HEK293 (cell line): ENCODE results near the gene TAF1D.
A peak's percentile ranks its signal among the peaks of the same experiment; 100 is the strongest.

Experiments
- CTCF ChIA-PET: fragments of 350-600 bp; formaldehyde crosslinking; extraction: SDS; loops from one replicate; lab custom pipeline; 2021; ENCODE audit warnings: antibody characterized with exemption; lab: Yijun Ruan, JAX
- POLR2A ChIA-PET: fragments of 300-600 bp; formaldehyde crosslinking; extraction: SDS; loops from one replicate; lab custom pipeline; 2020; ENCODE audit warnings: antibody characterized with exemption, inconsistent platforms; lab: Yijun Ruan, JAX
- H3K27ac ChIP-seq: fragments of 200-500 bp; sonication (Bioruptor generic); 2 replicates; pipeline ENCODE4 v1.5.1; 2014; ENCODE audit warnings: low read depth, low read length, control low read depth, inconsistent platforms; ENCODE audit errors: extremely low read depth
- H3K36me3 ChIP-seq, 2 experiments: fragments of 200-500 bp in 1 of 2; sonication (Bioruptor generic) in 1 of 2; 1 replicate in 1 of 2; 2 replicates in 1 of 2; pipeline ENCODE4 v1.5.1; 2014 to 2017; ENCODE audit warnings: inconsistent platforms in 2 of 2, low read length in 2 of 2; ENCODE audit not compliant: control insufficient read depth in 2 of 2, insufficient read depth in 1 of 2
- H3K4me1 ChIP-seq: fragments of 200-500 bp; sonication (Bioruptor generic); 2 replicates; pipeline ENCODE4 v1.5.1; 2014; ENCODE audit warnings: mild to moderate bottlenecking, low read length, inconsistent platforms; ENCODE audit not compliant: control insufficient read depth, insufficient read depth
- H3K4me3 ChIP-seq: 2 replicates; pipeline ENCODE4 v1.5.1; 2011; ENCODE audit warnings: low read depth, mild to moderate bottlenecking, control low read depth, low read length, moderate library complexity
- H3K9me3 ChIP-seq: fragments of 200-500 bp; sonication (Bioruptor generic); 2 replicates; pipeline ENCODE4 v1.5.1; 2014; ENCODE audit warnings: low read depth, low read length, inconsistent platforms; ENCODE audit not compliant: control insufficient read depth, insufficient read depth
- CTCF ChIP-seq: fragments of 450-650 bp; formaldehyde crosslinking; IDR thresholded peaks from 2 replicates; pipeline ENCODE4 v1.5.1; 2016; ENCODE audit warnings: missing biosample characterization, missing genetic modification characterization
- KLF9 ChIP-seq: fragments of 450-650 bp; formaldehyde crosslinking; IDR thresholded peaks from 2 replicates; pipeline ENCODE4 v1.5.1; 2016; ENCODE audit warnings: missing biosample characterization, missing genetic modification characterization, low read depth
- MYNN ChIP-seq: fragments of 450-650 bp; formaldehyde crosslinking; IDR thresholded peaks from 2 replicates; pipeline ENCODE4 v1.5.1; 2016; ENCODE audit warnings: missing biosample characterization, missing genetic modification characterization, borderline replicate concordance
- OVOL3 ChIP-seq: fragments of 450-650 bp; formaldehyde crosslinking; IDR thresholded peaks from 2 replicates; pipeline ENCODE4 v1.5.1; 2016; ENCODE audit warnings: missing biosample characterization, missing genetic modification characterization
- SETDB1 ChIP-seq: IDR thresholded peaks from one replicate; pipeline ENCODE4 v1.6.1; 2017; ENCODE audit warnings: mild to moderate bottlenecking, low read length, moderate library complexity, mixed read lengths; ENCODE audit not compliant: insufficient read length
- SP7 ChIP-seq: fragments of 450-650 bp; formaldehyde crosslinking; IDR thresholded peaks from 2 replicates; pipeline ENCODE4 v1.5.1; 2016; ENCODE audit warnings: missing biosample characterization, missing genetic modification characterization
- ZBTB17 ChIP-seq: fragments of 450-650 bp; formaldehyde crosslinking; IDR thresholded peaks from 2 replicates; pipeline ENCODE4 v1.5.1; 2016; ENCODE audit warnings: missing biosample characterization, missing genetic modification characterization
- ZBTB44 ChIP-seq: fragments of 450-650 bp; IDR thresholded peaks from 2 replicates; pipeline ENCODE4 v1.5.1; 2018; ENCODE audit warnings: missing biosample characterization, mild to moderate bottlenecking, missing genetic modification characterization
- ZBTB6 ChIP-seq: fragments of 450-650 bp; formaldehyde crosslinking; IDR thresholded peaks from 2 replicates; pipeline ENCODE4 v1.5.1; 2017; ENCODE audit warnings: missing biosample characterization, missing genetic modification characterization
- ZFP41 ChIP-seq: fragments of 450-650 bp; formaldehyde crosslinking; IDR thresholded peaks from 2 replicates; pipeline ENCODE4 v1.5.1; 2016; ENCODE audit warnings: missing biosample characterization, missing genetic modification characterization, borderline replicate concordance
- ZNF114 ChIP-seq: fragments of 450-650 bp; formaldehyde crosslinking; IDR thresholded peaks from 2 replicates; pipeline ENCODE4 v1.5.0; 2017; ENCODE audit warnings: missing biosample characterization, missing genetic modification characterization
- ZNF121 ChIP-seq: fragments of 450-650 bp; formaldehyde crosslinking; IDR thresholded peaks from 2 replicates; pipeline ENCODE4 v1.5.1; 2016; ENCODE audit warnings: missing biosample characterization, missing genetic modification characterization
- ZNF223 ChIP-seq: fragments of 450-650 bp; formaldehyde crosslinking; IDR thresholded peaks from 2 replicates; pipeline ENCODE4 v1.5.1; 2016; ENCODE audit warnings: missing biosample characterization, missing genetic modification characterization
- ZNF302 ChIP-seq: fragments of 450-650 bp; formaldehyde crosslinking; IDR thresholded peaks from 2 replicates; pipeline ENCODE4 v1.5.1; 2016; ENCODE audit warnings: missing biosample characterization, missing genetic modification characterization, low read depth
- ZNF335 ChIP-seq: fragments of 450-650 bp; formaldehyde crosslinking; conservative IDR thresholded peaks from 2 replicates; pipeline ENCODE4 v1.5.1; 2016; ENCODE audit warnings: missing biosample characterization, missing genetic modification characterization
- ZNF529 ChIP-seq: fragments of 450-650 bp; formaldehyde crosslinking; IDR thresholded peaks from 2 replicates; pipeline ENCODE4 v1.5.1; 2017; ENCODE audit warnings: missing genetic modification characterization, missing biosample characterization; ENCODE audit not compliant: insufficient replicate concordance
- ZNF544 ChIP-seq: fragments of 450-650 bp; formaldehyde crosslinking; IDR thresholded peaks from 2 replicates; pipeline ENCODE4 v1.5.0; 2017; ENCODE audit warnings: missing biosample characterization, missing genetic modification characterization
- ZNF558 ChIP-seq: fragments of 450-650 bp; formaldehyde crosslinking; IDR thresholded peaks from 2 replicates; pipeline ENCODE4 v1.5.1; 2016; ENCODE audit warnings: missing biosample characterization, missing genetic modification characterization
- ZNF561 ChIP-seq: fragments of 450-650 bp; IDR thresholded peaks from 2 replicates; pipeline ENCODE4 v1.5.1; 2018; ENCODE audit warnings: missing biosample characterization, missing genetic modification characterization, borderline replicate concordance
- ZNF610 ChIP-seq: fragments of 450-650 bp; formaldehyde crosslinking; IDR thresholded peaks from 2 replicates; pipeline ENCODE4 v1.5.1; 2016; ENCODE audit warnings: missing biosample characterization, missing genetic modification characterization, borderline replicate concordance
- ZNF629 ChIP-seq: fragments of 450-650 bp; formaldehyde crosslinking; IDR thresholded peaks from 2 replicates; pipeline ENCODE4 v1.5.1; 2017; ENCODE audit warnings: missing biosample characterization, missing genetic modification characterization
- ZNF658 ChIP-seq: fragments of 450-650 bp; formaldehyde crosslinking; IDR thresholded peaks from 2 replicates; pipeline ENCODE4; 2016; ENCODE audit warnings: missing biosample characterization, missing genetic modification characterization
- ZNF776 ChIP-seq: fragments of 450-650 bp; formaldehyde crosslinking; IDR thresholded peaks from 2 replicates; pipeline ENCODE4 v1.5.0; 2017; ENCODE audit warnings: missing biosample characterization, missing genetic modification characterization, borderline replicate concordance
- ZNF837 ChIP-seq: fragments of 450-650 bp; formaldehyde crosslinking; IDR thresholded peaks from 2 replicates; pipeline ENCODE4 v1.5.1; 2016; ENCODE audit warnings: missing biosample characterization, missing genetic modification characterization
- ZSCAN4 ChIP-seq: fragments of 450-650 bp; formaldehyde crosslinking; IDR thresholded peaks from 2 replicates; pipeline ENCODE4 v1.5.1; 2017; ENCODE audit warnings: missing biosample characterization, missing genetic modification characterization

TAF1D gene

GRCh38 chr11:93783765-93784144 is 42.5 kb upstream of the TAF1D start (continued):
- TF ChIP-seq ZNF302: no peak
- no peak for TF ChIP-seq ZNF223 (tag by site-specific recombination)
- TF ChIP-seq SP7 (tag by site-specific recombination): peak; percentile 22; the same call in 1 of the 2 replicates
- peak; percentile 96 for TF ChIP-seq ZBTB6 (tag by site-specific recombination)
- peak; percentile 21; the same call in 1 of the 2 replicates for TF ChIP-seq CTCF (tag by site-specific recombination)
- TF ChIP-seq ZNF544 (tag by site-specific recombination): no peak
- TF ChIP-seq ZSCAN4 (tag by site-specific recombination): no peak
- TF ChIP-seq SETDB1: no peak
- no peak for TF ChIP-seq ZNF561 (tag by site-specific recombination)
- TF ChIP-seq ZNF335 (tag by site-specific recombination): peak; percentile 65; the same call in 1 of the 2 replicates
- no peak for TF ChIP-seq ZNF776 (tag by site-specific recombination)

GRCh38 chr11:93783362-93783761 is 42.1 kb upstream of the TAF1D start:
- no peak overlapping the region for H3K27ac ChIP-seq
- peak overlapping the region; percentile 98 for H3K4me3 ChIP-seq
- H3K9me3 ChIP-seq: no peaks in the 10 kb centered on the region
- TF ChIP-seq MYNN (tag by site-specific recombination): no peak
- peak; percentile 73; the same call in 1 of the 2 replicates for TF ChIP-seq ZNF121 (tag by site-specific recombination)
- CTCF ChIA-PET: interaction anchor here (1.3 kb wide), 1 partner anchor 42 kb away, joined by 4 read pairs; the partner anchor contains the start of genes C11orf54 and TAF1D
- H3K4me1 ChIP-seq: no peaks in the 10 kb centered on the region
- POLR2A ChIA-PET: interaction anchor here (0.9 to 3.9 kb wide), 13 partner anchors 10 to 122 kb away, joined by 3 to 149 read pairs (median 6); partner anchors contain the start of genes C11orf54, CEP295 and TAF1D
- peaks cover 2 to 19% of the 10 kb centered on the region in 2 experiments; a peak in 2 of 3 replicates for H3K36me3 ChIP-seq

GRCh38 chr11:93775289-93775688 is 34.0 kb upstream of the TAF1D start:
- Histone ChIP-seq H3K36me3 (no peaks in the 10 kb centered on the region), H3K9me3 (no peaks in the 10 kb centered on the region), H3K27ac (no peak overlapping the region), H3K4me1 (no peaks in the 10 kb centered on the region), H3K4me3 (no peak overlapping the region)
- TF ChIP-seq ZBTB17 (tag by site-specific recombination) (no peak), ZNF837 (no peak), ZNF529 (tag by site-specific recombination) (no peak), ZFP41 (no peak), ZBTB6 (tag by site-specific recombination) (no peak), ZNF114 (tag by site-specific recombination) (no peak), OVOL3 (tag by site-specific recombination) (no peak), ZNF302 (no peak), ZNF558 (tag by site-specific recombination) (no peak), ZNF658 (tag by site-specific recombination) (no peak), KLF9 (tag by site-specific recombination) (no peak), ZNF610 (tag by site-specific recombination) (no peak), ZNF629 (no peak), ZBTB44 (tag by site-specific recombination) (no peak)
- ChIA-PET CTCF (interaction anchor here (0.9 to 1.1 kb wide), 3 partner anchors 11 to 34 kb away, joined by 3 to 4 read pairs (median 3); partner anchors contain the start of genes C11orf54 and TAF1D), POLR2A (interaction anchor here (0.8 to 1.4 kb wide), 2 partner anchors 9 to 34 kb away, joined by 3 to 5 read pairs; partner anchors contain the start of genes C11orf54, MED17 and TAF1D)
